ENCODE results near the gene DOK1. TPM values are rescaled to one million over a fixed set of nuclear protein-coding genes. Genes with fewer than 3 reads are reported as not detected.

DOK1 gene
- total RNA-seq, 1 donor from 2014 or later = 35.7 TPM

DNA sequence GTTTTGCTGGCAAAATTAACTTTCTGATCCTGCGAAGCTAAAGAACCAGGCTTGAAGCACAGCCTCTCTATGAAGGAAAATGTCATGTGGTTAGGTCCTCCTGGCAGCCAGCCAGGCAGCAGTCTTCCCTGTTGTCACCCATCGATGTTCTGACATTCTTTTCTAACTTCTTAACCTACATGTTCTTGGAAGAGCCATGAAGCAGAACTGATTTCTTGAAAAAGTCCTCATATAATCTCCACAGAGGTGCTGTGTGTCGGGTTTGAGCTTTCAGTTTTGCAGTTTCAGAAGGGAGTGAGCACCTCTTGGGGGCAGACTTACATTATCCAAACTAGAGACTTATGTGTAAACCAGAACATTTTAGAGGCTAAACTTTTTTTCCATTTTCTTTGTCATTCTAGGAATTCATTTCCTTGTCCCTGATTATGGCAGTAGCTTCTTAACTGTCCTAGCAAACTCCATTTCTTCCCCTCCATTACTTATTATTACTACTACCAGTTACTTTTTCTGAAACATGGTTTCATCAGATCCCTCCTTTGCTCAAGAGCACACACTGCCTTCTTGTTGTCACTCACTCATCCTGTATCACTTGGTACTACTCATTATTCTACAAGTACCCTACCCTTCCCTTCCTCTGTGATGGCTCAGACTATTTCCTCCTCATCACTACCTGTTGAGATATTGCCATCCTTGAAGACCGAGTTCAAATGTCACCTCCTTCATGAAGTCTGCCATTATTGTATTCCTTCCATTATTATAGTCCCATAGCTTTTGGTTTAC, 31.1 kb downstream of the DOK1 start:
- TF ChIP-seq, protein P1, sequence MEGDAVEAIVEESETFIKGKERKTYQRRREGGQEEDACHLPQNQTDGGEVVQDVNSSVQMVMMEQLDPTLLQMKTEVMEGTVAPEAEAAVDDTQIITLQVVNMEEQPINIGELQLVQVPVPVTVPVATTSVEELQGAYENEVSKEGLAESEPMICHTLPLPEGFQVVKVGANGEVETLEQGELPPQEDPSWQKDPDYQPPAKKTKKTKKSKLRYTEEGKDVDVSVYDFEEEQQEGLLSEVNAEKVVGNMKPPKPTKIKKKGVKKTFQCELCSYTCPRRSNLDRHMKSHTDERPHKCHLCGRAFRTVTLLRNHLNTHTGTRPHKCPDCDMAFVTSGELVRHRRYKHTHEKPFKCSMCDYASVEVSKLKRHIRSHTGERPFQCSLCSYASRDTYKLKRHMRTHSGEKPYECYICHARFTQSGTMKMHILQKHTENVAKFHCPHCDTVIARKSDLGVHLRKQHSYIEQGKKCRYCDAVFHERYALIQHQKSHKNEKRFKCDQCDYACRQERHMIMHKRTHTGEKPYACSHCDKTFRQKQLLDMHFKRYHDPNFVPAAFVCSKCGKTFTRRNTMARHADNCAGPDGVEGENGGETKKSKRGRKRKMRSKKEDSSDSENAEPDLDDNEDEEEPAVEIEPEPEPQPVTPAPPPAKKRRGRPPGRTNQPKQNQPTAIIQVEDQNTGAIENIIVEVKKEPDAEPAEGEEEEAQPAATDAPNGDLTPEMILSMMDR (conservative IDR thresholded peaks at IDR 0.05; ENCODE audit: low read depth, low read length) = no peak
- no peak for DNase-seq (ENCODE audit: low read depth)
- H3K4me3 ChIP-seq (ENCODE audit: low read depth, low read length) = no peak overlapping the region

DNA sequence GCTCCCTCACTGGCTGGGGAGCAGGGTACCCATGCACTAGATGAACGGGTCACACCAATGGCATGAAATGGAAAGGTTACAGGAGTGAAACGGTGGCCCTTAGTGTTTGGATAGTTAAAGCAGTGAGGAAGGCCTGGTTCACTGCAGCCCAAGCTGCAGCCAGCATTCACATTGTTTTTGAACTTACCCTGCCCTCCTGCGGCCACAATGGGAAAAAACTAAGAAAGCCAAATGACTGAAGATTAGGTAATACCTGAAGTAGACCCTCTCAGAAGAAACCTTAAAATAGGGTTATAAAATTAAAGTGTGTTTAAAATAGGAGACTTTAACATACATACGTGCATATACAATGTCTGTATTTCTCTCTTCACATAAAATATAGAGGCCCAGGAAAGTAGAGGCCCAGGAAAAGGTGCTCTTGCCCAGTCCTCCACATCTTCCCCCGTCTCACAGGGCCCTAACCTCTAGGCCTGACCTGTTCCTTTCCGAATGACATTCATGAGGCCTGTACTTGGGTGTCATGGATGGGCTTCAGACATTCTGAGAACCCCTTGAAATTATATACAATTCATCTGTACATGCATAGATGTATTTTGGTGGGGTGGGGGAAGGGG, 33.3 kb downstream of the DOK1 start:
- no peak for DNase-seq (ENCODE audit: low read depth)
- TF ChIP-seq, protein P1 (conservative IDR thresholded peaks at IDR 0.05; ENCODE audit: low read depth, low read length) = peak; percentile 72
- no peak overlapping the region for H3K4me3 ChIP-seq (ENCODE audit: low read depth, low read length)

DNA sequence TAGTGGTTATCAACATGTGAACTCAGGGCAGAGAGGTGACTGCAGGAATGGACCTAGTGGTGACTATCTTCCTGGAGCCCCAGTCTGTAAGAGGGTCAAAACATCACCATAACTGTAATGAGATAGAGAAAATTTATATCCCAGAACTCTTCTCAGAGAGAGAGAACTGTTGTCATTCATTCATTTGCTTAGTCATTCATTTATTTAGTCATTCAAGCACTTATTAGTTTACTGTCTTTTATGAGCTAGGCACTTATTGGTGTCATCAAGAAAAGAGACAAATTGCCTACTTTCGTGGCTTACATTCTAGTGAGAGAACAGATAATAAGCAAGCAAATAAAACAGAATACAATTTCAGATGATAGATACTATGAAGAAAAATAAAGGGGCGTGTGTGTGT, 34.1 kb downstream of the DOK1 start:
- TF ChIP-seq, protein P1 (conservative IDR thresholded peaks at IDR 0.05; ENCODE audit: low read depth, low read length) = no peak
- no peak overlapping the region for H3K4me3 ChIP-seq (ENCODE audit: low read depth, low read length)
- no peak for DNase-seq (ENCODE audit: low read depth)

DNA sequence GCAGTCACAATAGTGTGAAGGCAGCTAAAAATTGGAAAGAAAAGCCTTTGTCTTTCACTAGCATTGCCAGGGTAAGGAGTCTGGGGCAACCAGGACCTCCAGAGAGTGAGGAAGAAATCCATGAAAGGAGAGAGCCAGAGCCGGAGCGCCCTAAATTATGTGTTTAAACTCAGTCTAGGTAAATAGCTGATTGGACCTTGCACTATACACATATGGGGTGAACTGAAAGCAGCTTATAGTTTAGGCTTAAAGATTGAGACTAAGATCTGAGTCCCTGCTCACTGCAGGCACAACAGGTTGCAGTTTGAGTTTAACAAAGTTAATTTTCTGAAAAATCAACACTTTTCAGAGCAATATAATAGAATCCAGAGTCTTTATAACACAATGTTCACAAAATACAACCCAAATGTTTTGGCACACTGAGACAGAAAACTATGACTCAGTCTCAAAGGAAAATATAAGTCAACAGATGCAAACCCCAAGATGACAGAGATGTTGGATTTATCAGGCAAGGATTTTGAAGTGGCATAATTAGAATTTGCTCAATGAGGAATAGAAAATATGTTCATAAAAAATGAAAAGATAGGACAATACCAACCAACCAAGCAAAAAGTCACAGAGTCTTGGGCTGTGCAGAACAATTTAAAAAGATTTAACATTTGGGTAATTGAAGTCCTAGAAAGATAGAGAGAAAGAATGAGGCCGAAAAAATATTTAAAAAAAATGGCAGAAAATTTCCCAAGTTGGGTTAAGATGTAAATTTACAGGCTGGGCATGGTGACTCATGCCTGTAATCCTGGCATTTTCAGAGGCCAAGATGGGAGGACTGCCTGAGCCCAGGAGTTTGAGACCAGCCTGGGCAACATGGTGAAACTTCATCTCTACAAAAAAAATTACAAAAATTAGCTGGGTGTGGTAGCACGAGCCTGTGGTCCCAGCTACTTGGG, 39.6 kb downstream of the DOK1 start:
- H3K4me3 ChIP-seq (ENCODE audit: low read depth, low read length) = no peak overlapping the region
- DNase-seq (ENCODE audit: low read depth) = no peak
- TF ChIP-seq, protein P1 (conservative IDR thresholded peaks at IDR 0.05; ENCODE audit: low read depth, low read length) = no peak

DNA sequence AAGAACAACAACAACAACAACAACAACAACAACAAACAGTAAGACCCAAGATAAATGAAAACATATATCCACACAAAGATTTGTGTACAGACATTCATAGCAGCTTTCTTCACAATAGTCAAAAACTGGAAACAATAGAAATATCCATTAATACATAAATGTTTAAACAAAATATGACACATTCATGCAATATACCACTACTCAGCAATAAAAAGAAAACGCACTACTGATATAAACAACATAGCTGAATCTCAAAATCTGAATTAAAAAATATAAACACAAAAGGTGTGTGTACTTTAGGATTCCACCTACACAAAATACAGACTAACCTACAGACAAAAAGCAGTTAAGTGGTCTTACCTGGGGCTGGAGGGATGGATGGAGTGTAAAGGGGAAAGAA, 42.1 kb downstream of the DOK1 start:
- H3K4me3 ChIP-seq (ENCODE audit: low read depth, low read length) = no peak overlapping the region
- DNase-seq (ENCODE audit: low read depth) = no peak
- TF ChIP-seq, protein P1 (conservative IDR thresholded peaks at IDR 0.05; ENCODE audit: low read depth, low read length) = no peak

DNA sequence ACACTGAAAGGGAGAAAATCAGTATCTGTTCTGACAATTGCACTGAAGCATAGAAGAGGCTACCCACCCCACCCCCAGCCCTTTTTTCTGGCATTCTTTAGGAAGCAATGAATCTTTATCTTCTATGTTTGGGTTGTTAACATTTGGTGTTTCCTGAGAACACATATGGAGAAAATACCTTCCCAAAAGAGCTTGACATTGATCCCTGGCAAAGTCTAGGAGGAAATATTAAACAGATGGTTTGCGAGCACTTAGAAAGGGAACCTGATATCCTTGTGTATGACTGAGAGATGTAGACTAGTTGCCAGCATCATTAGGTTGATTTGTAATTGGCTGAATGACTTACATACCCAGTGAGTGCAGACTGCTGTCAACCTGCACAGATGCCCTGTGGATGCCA, 42.9 kb downstream of the DOK1 start:
- H3K4me3 ChIP-seq (ENCODE audit: low read depth, low read length) = no peak overlapping the region
- TF ChIP-seq, protein P1 (conservative IDR thresholded peaks at IDR 0.05; ENCODE audit: low read depth, low read length) = no peak
- no peak for DNase-seq (ENCODE audit: low read depth)
